Measurements from ENCODE around the gene CYTH4. TPM values are rescaled to one million over a fixed set of nuclear protein-coding genes. Genes with fewer than 3 reads are reported as not detected.

CYTH4 gene
- total and polyA plus RNA-seq, 10 of the 15 experiments (the other 5 are each of a cell fraction or from before 2014, with no cell fraction given) = 1.5 to 27.3 (median 16.9) TPM

DNA sequence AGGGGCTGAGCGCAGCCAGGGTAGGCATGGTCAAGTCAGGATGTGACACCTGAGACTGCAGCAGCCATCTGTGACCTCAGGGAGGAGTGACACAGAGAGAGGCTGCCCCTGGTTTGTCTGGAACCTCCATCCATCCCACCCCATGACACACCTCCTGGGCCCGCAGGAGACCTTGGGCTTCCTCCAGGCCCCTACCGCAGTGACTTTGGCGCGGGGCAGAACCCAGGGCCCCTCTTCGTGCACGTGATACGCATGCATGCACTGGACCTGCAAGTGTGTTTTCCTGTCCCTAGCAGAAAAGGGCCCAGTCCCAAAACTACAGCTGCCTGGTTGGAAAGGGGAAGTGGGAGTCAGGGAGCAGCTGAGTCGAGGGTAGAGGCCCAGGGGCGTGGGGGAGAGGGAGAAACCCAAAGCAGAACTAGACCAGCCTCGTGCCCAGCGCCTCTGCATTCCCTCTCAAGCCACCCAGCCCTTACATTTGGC lies 7.9 kb upstream of the CYTH4 start (continued):
- TF ChIP-seq PRDM15 (CRISPR knock-in tag; IDR thresholded peaks at IDR 0.05) = no peak
- peak; percentile 44; the same call in 1 of the 2 replicates for TF ChIP-seq RUNX3 (IDR thresholded peaks at IDR 0.05; ENCODE audit: low read length)
- TF ChIP-seq CHD4 (IDR thresholded peaks at IDR 0.05) = no peak
- TF ChIP-seq ZBTB33 (IDR thresholded peaks at IDR 0.05) = no peak
- no peak for TF ChIP-seq POLR2AphosphoS5 (IDR thresholded peaks at IDR 0.05; ENCODE audit: low read length)
- no peak for TF ChIP-seq TAF1 (IDR thresholded peaks at IDR 0.05; ENCODE audit: borderline replicate concordance, low read depth, low read length)
- no peak for TF ChIP-seq KAT2A (conservative IDR thresholded peaks at IDR 0.05; ENCODE audit: control insufficient read depth, low read depth, low read length)
- no peak for TF ChIP-seq JUND (IDR thresholded peaks at IDR 0.05; ENCODE audit: low read depth, low read length)
- TF ChIP-seq YBX1 (IDR thresholded peaks at IDR 0.05) = no peak
- TF ChIP-seq, protein P1, sequence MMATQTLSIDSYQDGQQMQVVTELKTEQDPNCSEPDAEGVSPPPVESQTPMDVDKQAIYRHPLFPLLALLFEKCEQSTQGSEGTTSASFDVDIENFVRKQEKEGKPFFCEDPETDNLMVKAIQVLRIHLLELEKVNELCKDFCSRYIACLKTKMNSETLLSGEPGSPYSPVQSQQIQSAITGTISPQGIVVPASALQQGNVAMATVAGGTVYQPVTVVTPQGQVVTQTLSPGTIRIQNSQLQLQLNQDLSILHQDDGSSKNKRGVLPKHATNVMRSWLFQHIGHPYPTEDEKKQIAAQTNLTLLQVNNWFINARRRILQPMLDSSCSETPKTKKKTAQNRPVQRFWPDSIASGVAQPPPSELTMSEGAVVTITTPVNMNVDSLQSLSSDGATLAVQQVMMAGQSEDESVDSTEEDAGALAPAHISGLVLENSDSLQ (IDR thresholded peaks at IDR 0.05) = no peak
- TF ChIP-seq, protein P2, sequence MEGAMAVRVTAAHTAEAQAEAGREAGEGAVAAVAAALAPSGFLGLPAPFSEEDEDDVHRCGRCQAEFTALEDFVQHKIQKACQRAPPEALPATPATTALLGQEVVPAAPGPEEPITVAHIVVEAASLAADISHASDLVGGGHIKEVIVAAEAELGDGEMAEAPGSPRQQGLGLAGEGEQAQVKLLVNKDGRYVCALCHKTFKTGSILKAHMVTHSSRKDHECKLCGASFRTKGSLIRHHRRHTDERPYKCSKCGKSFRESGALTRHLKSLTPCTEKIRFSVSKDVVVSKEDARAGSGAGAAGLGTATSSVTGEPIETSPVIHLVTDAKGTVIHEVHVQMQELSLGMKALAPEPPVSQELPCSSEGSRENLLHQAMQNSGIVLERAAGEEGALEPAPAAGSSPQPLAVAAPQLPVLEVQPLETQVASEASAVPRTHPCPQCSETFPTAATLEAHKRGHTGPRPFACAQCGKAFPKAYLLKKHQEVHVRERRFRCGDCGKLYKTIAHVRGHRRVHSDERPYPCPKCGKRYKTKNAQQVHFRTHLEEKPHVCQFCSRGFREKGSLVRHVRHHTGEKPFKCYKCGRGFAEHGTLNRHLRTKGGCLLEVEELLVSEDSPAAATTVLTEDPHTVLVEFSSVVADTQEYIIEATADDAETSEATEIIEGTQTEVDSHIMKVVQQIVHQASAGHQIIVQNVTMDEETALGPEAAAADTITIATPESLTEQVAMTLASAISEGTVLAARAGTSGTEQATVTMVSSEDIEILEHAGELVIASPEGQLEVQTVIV (IDR thresholded peaks at IDR 0.05; ENCODE audit: borderline replicate concordance, partially characterized antibody) = no peak
- TF ChIP-seq SIX5 (IDR thresholded peaks at IDR 0.05; ENCODE audit: low read depth, low read length, severe bottlenecking) = no peak
- TF ChIP-seq, protein P3, sequence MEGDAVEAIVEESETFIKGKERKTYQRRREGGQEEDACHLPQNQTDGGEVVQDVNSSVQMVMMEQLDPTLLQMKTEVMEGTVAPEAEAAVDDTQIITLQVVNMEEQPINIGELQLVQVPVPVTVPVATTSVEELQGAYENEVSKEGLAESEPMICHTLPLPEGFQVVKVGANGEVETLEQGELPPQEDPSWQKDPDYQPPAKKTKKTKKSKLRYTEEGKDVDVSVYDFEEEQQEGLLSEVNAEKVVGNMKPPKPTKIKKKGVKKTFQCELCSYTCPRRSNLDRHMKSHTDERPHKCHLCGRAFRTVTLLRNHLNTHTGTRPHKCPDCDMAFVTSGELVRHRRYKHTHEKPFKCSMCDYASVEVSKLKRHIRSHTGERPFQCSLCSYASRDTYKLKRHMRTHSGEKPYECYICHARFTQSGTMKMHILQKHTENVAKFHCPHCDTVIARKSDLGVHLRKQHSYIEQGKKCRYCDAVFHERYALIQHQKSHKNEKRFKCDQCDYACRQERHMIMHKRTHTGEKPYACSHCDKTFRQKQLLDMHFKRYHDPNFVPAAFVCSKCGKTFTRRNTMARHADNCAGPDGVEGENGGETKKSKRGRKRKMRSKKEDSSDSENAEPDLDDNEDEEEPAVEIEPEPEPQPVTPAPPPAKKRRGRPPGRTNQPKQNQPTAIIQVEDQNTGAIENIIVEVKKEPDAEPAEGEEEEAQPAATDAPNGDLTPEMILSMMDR (IDR thresholded peaks at IDR 0.05 in 2 of 3, conservative IDR thresholded peaks at IDR 0.05 in 1 of 3; ENCODE audit: control insufficient read depth in 2 of 3, extremely low read depth in 1 of 3, insufficient read depth in 1 of 3, low read depth in 3 of 3, low read length in 3 of 3) = no peak
- TF ChIP-seq GABPA (IDR thresholded peaks at IDR 0.05; ENCODE audit: low read depth) = no peak
- TF ChIP-seq ELK1 (IDR thresholded peaks at IDR 0.05; ENCODE audit: low read depth, low read length) = no peak
- TF ChIP-seq DPF2 (IDR thresholded peaks at IDR 0.05) = no peak; the same call in 1 of the 2 replicates
- no peak for TF ChIP-seq NRF1 (conservative IDR thresholded peaks at IDR 0.05; ENCODE audit: low read depth, low read length)
- TF ChIP-seq ZZZ3 (IDR thresholded peaks at IDR 0.05; ENCODE audit: control insufficient read depth, insufficient read length, low read depth) = no peak

Measured in GM12878 (cell line).